Uterus (tissue), 4 donors: ENCODE measurements around the gene ABCC6. TPM values are rescaled to one million over a fixed set of nuclear protein-coding genes. Genes with fewer than 3 reads are reported as not detected.

Source experiments
- DNase-seq, 2 donors: peaks; one replicate each; pipeline ENCODE4 v3.0.0-alpha.2; 2019 to 2020
- H3K27ac ChIP-seq, 2 donors: fragments of 200-600 bp; sonication (generic); 1 replicate in 1 of 2; 2 replicates in 1 of 2; pipeline ENCODE4 v1.5.1; 2016 to 2018
- H3K27me3 ChIP-seq, 2 donors: fragments of 200-600 bp; sonication (generic); one replicate each; pipeline ENCODE4 v1.5.1; 2018 to 2019; ENCODE audit warnings: control low read depth in 1 of 2
- H3K36me3 ChIP-seq, 2 donors: fragments of 200-600 bp; sonication (generic); one replicate each; pipeline ENCODE4 v1.5.1; 2019; ENCODE audit warnings: control low read depth in 1 of 2
- H3K4me1 ChIP-seq, 2 donors: fragments of 200-600 bp; sonication (generic); one replicate each; pipeline ENCODE4 v1.5.1; 2018 to 2019; ENCODE audit warnings: control low read depth in 1 of 2
- H3K4me3 ChIP-seq, 2 donors: fragments of 200-600 bp; sonication (generic); 1 replicate in 1 of 2; 2 replicates in 1 of 2; pipeline ENCODE4 v1.5.1; 2018 to 2019; ENCODE audit warnings: mild to moderate bottlenecking in 1 of 2
- H3K9me3 ChIP-seq, 2 donors: fragments of 200-600 bp; sonication (generic); one replicate each; pipeline ENCODE4 v1.5.1; 2019; ENCODE audit warnings: control low read depth in 1 of 2
- CTCF ChIP-seq, 4 experiments: fragments of 200-600 bp in 2 of 4; fragments of 450-650 bp in 2 of 4; sonication (generic) in 2 of 4; IDR thresholded peaks; one replicate each; pipeline ENCODE4 v1.5.1; 2016 to 2019; ENCODE audit warnings: antibody characterized with exemption in 4 of 4, mild to moderate bottlenecking in 2 of 4, moderate library complexity in 1 of 4
- POLR2A ChIP-seq, 2 donors: fragments of 450-650 bp; IDR thresholded peaks; one replicate each; pipeline ENCODE4 v1.6.1; 2016; ENCODE audit warnings: antibody characterized with exemption in 2 of 2, mild to moderate bottlenecking in 1 of 2, moderate library complexity in 1 of 2
- intact Hi-C: fragments of 100-400 bp; cut with DNase I; formaldehyde crosslinking; loops from one replicate; pipeline ENCODE4 v1.15.1; 2023; ENCODE audit warnings: low total_unique reads
- total RNA-seq, 4 donors: library from RNA; depleted of rRNA in 3 of 4; stranded (reverse); fragments of >200 nt in 3 of 4; gene quantifications; one replicate each; pipeline versions ENCODE4 v1.1.0 to v1.2.4, GENCODE V29; 2014 to 2023
- donor health status: DM: yes; HTN: yes; CAD: no.

ABCC6 gene
- total RNA-seq, 4 donors from 2014 or later: 0.29 to 7.6 (median 1.3) TPM; not detected in 1

DNA sequence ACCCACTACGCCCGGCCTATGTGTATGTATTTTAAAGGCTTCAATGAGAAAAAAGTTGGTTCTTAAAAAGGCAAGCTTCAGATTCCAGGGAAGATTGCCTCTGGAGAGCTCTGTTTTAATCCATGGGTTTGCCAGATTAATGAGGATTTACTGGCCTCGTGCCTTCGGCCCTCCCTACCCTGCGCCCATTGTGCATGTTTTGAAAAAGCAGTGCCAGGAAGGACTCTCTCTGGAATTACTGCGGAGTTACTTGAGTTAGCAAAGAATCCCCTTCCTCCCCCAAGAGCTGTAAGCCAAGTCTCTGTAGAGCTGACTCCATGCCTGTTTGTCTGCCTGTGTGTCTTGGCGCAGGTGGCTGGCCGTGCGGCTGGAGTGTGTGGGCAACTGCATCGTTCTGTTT is 98.9 kb downstream of the ABCC6 start:
- no peaks in the 10 kb centered on the region for H3K4me1 ChIP-seq
- peaks cover 0 to 9% of the 10 kb centered on the region in 2 donors for H3K9me3 ChIP-seq
- no peak for DNase-seq
- no peaks in the 10 kb centered on the region for H3K36me3 ChIP-seq
- intact Hi-C loops: loop anchor here (10.0 kb wide), 1 partner anchor 350 kb away; no protein-coding TSS in a partner anchor
- no peak for TF ChIP-seq POLR2A (IDR thresholded peaks at IDR 0.05)
- TF ChIP-seq CTCF (IDR thresholded peaks at IDR 0.05): no peak
- no peaks in the 10 kb centered on the region for H3K27me3 ChIP-seq
- H3K4me3 ChIP-seq: no peak overlapping the region
- H3K27ac ChIP-seq: no peak overlapping the region

- TF ChIP-seq POLR2A (IDR thresholded peaks at IDR 0.05) (no peak), CTCF (IDR thresholded peaks at IDR 0.05) (no peak)
- no peaks in the 10 kb centered on the region for H3K36me3 ChIP-seq
- no peak overlapping the region for H3K4me3 ChIP-seq
- intact Hi-C loops: loop anchor here (10.0 kb wide), 1 partner anchor 347 kb away; no protein-coding TSS in a partner anchor
- H3K27me3 ChIP-seq: no peaks in the 10 kb centered on the region
- peaks cover 0 to 9% of the 10 kb centered on the region in 2 donors for H3K9me3 ChIP-seq
- H3K27ac ChIP-seq: no peak overlapping the region
- DNase-seq: no peak
- H3K4me1 ChIP-seq: no peaks in the 10 kb centered on the region
Measured at GRCh38 chr16:16122264-16122663, 101.0 kb downstream of the ABCC6 start.

- intact Hi-C loops: loop anchor here (10.0 kb wide), 1 partner anchor 346 kb away; no protein-coding TSS in a partner anchor
- H3K9me3 ChIP-seq: peaks cover 0 to 9% of the 10 kb centered on the region in 2 donors
- H3K27ac ChIP-seq: no peak overlapping the region
- no peak overlapping the region for H3K4me3 ChIP-seq
- H3K4me1 ChIP-seq: no peaks in the 10 kb centered on the region
- no peaks in the 10 kb centered on the region for H3K27me3 ChIP-seq
- TF ChIP-seq POLR2A (IDR thresholded peaks at IDR 0.05) (no peak), CTCF (IDR thresholded peaks at IDR 0.05) (no peak)
- no peaks in the 10 kb centered on the region for H3K36me3 ChIP-seq
- DNase-seq: no peak
Measured at GRCh38 chr16:16121185-16121727, 102.0 kb downstream of the ABCC6 start.

DNA sequence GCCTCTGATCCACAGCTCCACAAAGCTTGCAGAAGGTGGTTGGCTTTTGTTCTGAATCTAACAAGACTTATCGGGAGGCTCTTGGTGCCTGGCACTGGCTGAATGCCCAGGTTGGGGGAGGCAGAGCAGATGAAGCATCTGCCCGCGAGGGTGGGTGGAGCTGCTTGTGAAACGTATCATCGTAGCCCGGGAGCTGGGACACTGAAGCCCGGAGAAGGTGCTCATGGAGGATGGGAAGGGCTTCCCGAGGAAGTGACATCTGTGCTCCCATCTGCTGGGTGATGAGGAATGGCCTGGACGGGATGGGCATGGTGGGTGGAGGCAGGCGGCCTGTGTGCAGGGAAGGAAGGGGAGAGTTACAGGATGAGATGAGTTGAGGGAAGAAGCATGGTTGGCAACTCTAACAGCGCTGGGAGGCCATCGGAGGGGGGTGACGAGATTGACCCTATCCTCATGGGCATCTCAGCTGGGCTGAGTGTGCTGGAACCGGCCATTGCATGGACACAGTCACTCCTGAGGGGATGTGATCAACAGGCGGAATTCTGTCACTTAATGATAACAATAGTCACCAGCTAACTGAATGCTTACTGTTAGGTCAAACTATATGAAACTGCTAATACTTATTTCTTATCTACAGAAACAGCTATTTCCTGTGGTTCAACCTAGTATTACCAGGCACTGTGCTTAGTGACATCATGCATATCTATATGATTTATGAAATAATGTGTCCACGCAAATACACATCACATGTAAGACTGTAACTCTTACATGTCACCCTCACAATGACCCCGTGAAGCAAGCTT is 102.7 kb downstream of the ABCC6 start:
- DNase-seq: peak in 1 of 2 donors; percentile 47
- H3K9me3 ChIP-seq: peaks cover 0 to 9% of the 10 kb centered on the region in 2 donors
- TF ChIP-seq POLR2A (IDR thresholded peaks at IDR 0.05) (no peak), CTCF (IDR thresholded peaks at IDR 0.05) (no peak)
- intact Hi-C loops: loop anchor here (10.0 kb wide), 1 partner anchor 346 kb away; no protein-coding TSS in a partner anchor
- H3K27ac ChIP-seq: no peak overlapping the region
- no peaks in the 10 kb centered on the region for H3K36me3 ChIP-seq
- no peaks in the 10 kb centered on the region for H3K4me1 ChIP-seq
- H3K27me3 ChIP-seq: no peaks in the 10 kb centered on the region
- H3K4me3 ChIP-seq: no peak overlapping the region

DNA sequence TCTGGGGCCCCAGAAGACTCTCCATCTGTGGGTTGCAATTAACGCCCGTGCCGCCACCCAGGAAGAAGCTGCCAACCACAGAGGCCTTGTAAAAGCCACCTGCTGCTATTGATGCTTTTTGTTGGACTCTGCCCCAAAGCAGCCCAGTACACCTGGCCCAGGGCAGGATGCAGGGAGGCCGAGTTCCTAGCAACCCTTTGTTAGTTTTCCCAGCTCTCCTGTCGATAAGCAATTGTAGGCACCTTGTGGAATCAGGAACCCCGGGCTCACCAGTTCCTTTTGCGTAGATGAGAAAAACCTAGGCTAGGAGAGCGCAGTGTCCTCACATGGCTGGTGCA is 103.3 kb downstream of the ABCC6 start:
- Histone ChIP-seq H3K4me1 (no peaks in the 10 kb centered on the region), H3K27me3 (no peaks in the 10 kb centered on the region), H3K9me3 (peaks cover 0 to 6% of the 10 kb centered on the region in 2 donors), H3K4me3 (no peak overlapping the region), H3K36me3 (no peaks in the 10 kb centered on the region), H3K27ac (no peak overlapping the region)
- DNase-seq: no peak
- TF ChIP-seq CTCF (IDR thresholded peaks at IDR 0.05) (no peak), POLR2A (IDR thresholded peaks at IDR 0.05) (no peak)
- intact Hi-C loops: loop anchor here (10.0 kb wide), 1 partner anchor 345 kb away; no protein-coding TSS in a partner anchor
